B cell (primary cell): ENCODE measurements around the gene TKT.

Source experiments
- CTCF ChIP-seq: fragments of 200-600 bp; IDR thresholded peaks from one replicate; pipeline ENCODE4 v1.8.0; 2022; ENCODE audit warnings: antibody characterized with exemption, mild to moderate bottlenecking
- EZH2 ChIP-seq: IDR thresholded peaks from 2 replicates; pipeline ENCODE4 v1.6.1; 2012; ENCODE audit warnings: borderline replicate concordance, low read depth, mild to moderate bottlenecking, moderate library complexity, low read length; ENCODE audit not compliant: insufficient read depth, poor library complexity, severe bottlenecking

GRCh38 chr3:53202331-53203015 lies 53.3 kb downstream of the TKT start:
- TF ChIP-seq CTCF: no peak
- TF ChIP-seq EZH2: no peak
